ENCODE measurements around the gene USP9X. TPM values are rescaled to one million over a fixed set of nuclear protein-coding genes. Genes with fewer than 3 reads are reported as not detected.

The USP9X gene
- total RNA-seq, 4 donors from 2014 or later: 90.3 to 120 (median 110) TPM

DNA sequence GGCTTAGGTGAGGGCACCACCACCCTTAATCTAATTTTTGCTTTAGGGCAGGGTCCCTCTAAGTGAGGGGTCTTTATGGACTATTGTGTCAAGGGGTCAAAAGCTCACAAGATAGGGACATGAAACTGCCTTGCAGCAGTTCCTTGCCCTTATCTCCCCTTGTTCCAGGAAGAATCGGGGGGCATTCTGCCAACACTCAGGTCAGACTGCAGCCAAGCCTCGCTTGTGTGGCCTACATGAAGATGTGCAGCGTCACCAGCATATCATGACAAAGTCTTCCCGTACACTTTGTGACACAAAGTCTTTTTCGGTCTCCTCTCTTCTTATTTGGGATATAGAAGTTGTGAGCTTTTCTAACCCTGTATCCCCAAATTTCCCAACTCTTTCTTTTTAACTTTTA, 17.5 kb upstream of the USP9X start:
- ATAC-seq (no peak), DNase-seq (no peak)
- Histone ChIP-seq H3K27ac (no peak overlapping the region), H3K9me3 (no peaks in the 10 kb centered on the region), H3K4me3 (no peak overlapping the region), H3K36me3 (no peaks in the 10 kb centered on the region), H3K4me1 (no peaks in the 10 kb centered on the region), H3K27me3 (peaks cover 0 to 4% (median 0%) of the 10 kb centered on the region in 3 donors)
- no peak for TF ChIP-seq POLR2A (IDR thresholded peaks at IDR 0.05)
- TF ChIP-seq, protein P1, sequence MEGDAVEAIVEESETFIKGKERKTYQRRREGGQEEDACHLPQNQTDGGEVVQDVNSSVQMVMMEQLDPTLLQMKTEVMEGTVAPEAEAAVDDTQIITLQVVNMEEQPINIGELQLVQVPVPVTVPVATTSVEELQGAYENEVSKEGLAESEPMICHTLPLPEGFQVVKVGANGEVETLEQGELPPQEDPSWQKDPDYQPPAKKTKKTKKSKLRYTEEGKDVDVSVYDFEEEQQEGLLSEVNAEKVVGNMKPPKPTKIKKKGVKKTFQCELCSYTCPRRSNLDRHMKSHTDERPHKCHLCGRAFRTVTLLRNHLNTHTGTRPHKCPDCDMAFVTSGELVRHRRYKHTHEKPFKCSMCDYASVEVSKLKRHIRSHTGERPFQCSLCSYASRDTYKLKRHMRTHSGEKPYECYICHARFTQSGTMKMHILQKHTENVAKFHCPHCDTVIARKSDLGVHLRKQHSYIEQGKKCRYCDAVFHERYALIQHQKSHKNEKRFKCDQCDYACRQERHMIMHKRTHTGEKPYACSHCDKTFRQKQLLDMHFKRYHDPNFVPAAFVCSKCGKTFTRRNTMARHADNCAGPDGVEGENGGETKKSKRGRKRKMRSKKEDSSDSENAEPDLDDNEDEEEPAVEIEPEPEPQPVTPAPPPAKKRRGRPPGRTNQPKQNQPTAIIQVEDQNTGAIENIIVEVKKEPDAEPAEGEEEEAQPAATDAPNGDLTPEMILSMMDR (IDR thresholded peaks at IDR 0.05 in 4 of 5, conservative IDR thresholded peaks at IDR 0.05 in 1 of 5): no peak
- intact Hi-C loops (cut with DNase I; ENCODE audit: low total_unique reads): no loop called here
- in situ Hi-C loops (cut with MboI; ENCODE audit: low sequenced_read_pairs in 4 of 4): no loop called here

- Histone ChIP-seq H3K4me3 (no peak overlapping the region), H3K27ac (no peak overlapping the region), H3K27me3 (no peaks in the 10 kb centered on the region), H3K9me3 (no peaks in the 10 kb centered on the region), H3K36me3 (no peaks in the 10 kb centered on the region), H3K4me1 (no peaks in the 10 kb centered on the region)
- intact Hi-C loops (cut with DNase I; ENCODE audit: low total_unique reads): no loop called here
- TF ChIP-seq, protein P1 (IDR thresholded peaks at IDR 0.05 in 4 of 5, conservative IDR thresholded peaks at IDR 0.05 in 1 of 5): no peak
- TF ChIP-seq POLR2A (IDR thresholded peaks at IDR 0.05): no peak
- ATAC-seq: no peak
- in situ Hi-C loops (cut with MboI; ENCODE audit: low sequenced_read_pairs in 4 of 4): no loop called here
- no peak for DNase-seq
These were observed 8.5 kb upstream of the USP9X start for GRCh38 chrX:41076742-41077141.

DNA sequence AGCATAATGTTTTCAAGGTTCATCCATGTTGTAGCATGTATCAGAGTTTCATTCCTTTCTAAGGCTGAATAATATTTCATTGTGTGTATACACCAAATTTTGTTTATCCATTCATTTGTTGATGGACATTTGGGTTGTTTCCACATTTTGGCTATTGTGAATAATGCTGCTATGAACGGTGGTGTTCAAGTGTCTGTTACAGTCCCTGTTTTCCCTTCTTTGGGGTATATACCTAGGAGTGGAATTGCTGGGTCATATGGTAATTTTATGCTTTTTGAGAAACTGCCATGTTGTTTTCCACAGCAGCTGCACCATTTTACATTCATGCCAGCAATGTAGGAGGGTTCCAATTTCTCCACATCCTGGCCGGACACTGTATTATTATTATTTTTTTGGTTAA, 3.4 kb upstream of the USP9X start:
- Histone ChIP-seq H3K27ac (no peak overlapping the region), H3K27me3 (no peaks in the 10 kb centered on the region), H3K9me3 (no peaks in the 10 kb centered on the region), H3K4me3 (no peak overlapping the region), H3K4me1 (peaks cover 3 to 5% of the 10 kb centered on the region in 2 donors), H3K36me3 (no peaks in the 10 kb centered on the region)
- no peak for TF ChIP-seq POLR2A (IDR thresholded peaks at IDR 0.05)
- TF ChIP-seq, protein P1 (IDR thresholded peaks at IDR 0.05 in 4 of 5, conservative IDR thresholded peaks at IDR 0.05 in 1 of 5): no peak
- intact Hi-C loops (cut with DNase I; ENCODE audit: low total_unique reads): no loop called here
- DNase-seq: no peak
- ATAC-seq: no peak
- in situ Hi-C loops (cut with MboI; ENCODE audit: low sequenced_read_pairs in 4 of 4): no loop called here

GRCh38 chrX:41082783-41083182, 2.5 kb upstream of the USP9X start:
- intact Hi-C loops (cut with DNase I; ENCODE audit: low total_unique reads): no loop called here
- ATAC-seq (no peak), DNase-seq (no peak)
- in situ Hi-C loops (cut with MboI; ENCODE audit: low sequenced_read_pairs in 4 of 4): no loop called here
- TF ChIP-seq, protein P1 (IDR thresholded peaks at IDR 0.05 in 4 of 5, conservative IDR thresholded peaks at IDR 0.05 in 1 of 5): no peak
- TF ChIP-seq POLR2A (IDR thresholded peaks at IDR 0.05): no peak
- Histone ChIP-seq H3K4me3 (no peak overlapping the region), H3K9me3 (no peaks in the 10 kb centered on the region), H3K4me1 (peaks cover 5 to 13% of the 10 kb centered on the region in 2 donors), H3K27ac (no peak overlapping the region), H3K36me3 (no peaks in the 10 kb centered on the region), H3K27me3 (no peaks in the 10 kb centered on the region)

Data from gastrocnemius medialis (tissue), 4 donors.